Right atrium auricular region (tissue), 2 donors: ENCODE data around the gene MYO1H. TPM values are rescaled to one million over a fixed set of nuclear protein-coding genes. Genes with fewer than 3 reads are reported as not detected.

Experiments
- DNase-seq: peaks from one replicate; pipeline ENCODE4 v3.0.0-alpha.2; 2019; ENCODE audit warnings: low spot score
- H3K27ac ChIP-seq, 2 donors: fragments of 200-600 bp; sonication (generic); 1 replicate in 1 of 2; 2 replicates in 1 of 2; pipeline ENCODE4 v1.5.1; 2016 to 2019
- H3K27me3 ChIP-seq, 2 donors: fragments of 200-600 bp; sonication (generic); one replicate each; pipeline versions ENCODE4 v1.5.1 to v1.6.0; 2017 to 2019
- H3K36me3 ChIP-seq: fragments of 200-600 bp; sonication (generic); one replicate; pipeline ENCODE4 v1.5.1; 2016
- H3K4me1 ChIP-seq, 2 donors: fragments of 200-600 bp; sonication (generic); one replicate each; pipeline versions ENCODE4 v1.5.1 to v1.6.0; 2017 to 2019
- H3K4me3 ChIP-seq, 2 donors: fragments of 200-600 bp; sonication (generic); 1 replicate in 1 of 2; 2 replicates in 1 of 2; pipeline ENCODE4 v1.5.1; 2017 to 2019; ENCODE audit warnings: mild to moderate bottlenecking in 1 of 2, moderate library complexity in 1 of 2
- H3K9me3 ChIP-seq, 2 donors: fragments of 200-600 bp; sonication (generic); one replicate each; pipeline ENCODE4 v1.5.1; 2019
- CTCF ChIP-seq, 2 donors: fragments of 200-600 bp; sonication (generic); IDR thresholded peaks; one replicate each; pipeline ENCODE4 v1.5.1; 2019; ENCODE audit warnings: antibody characterized with exemption in 2 of 2
- total RNA-seq, 2 donors: library from RNA; depleted of rRNA; stranded (reverse); fragments of >200 nt; gene quantifications; one replicate each; pipeline ENCODE4 v1.1.0, GENCODE V29; 2016

Gene MYO1H
- total RNA-seq, 2 donors from 2014 or later, result 0.16 to 0.63 TPM

GRCh38 chr12:109448272-109448671 lies 100.6 kb downstream of the MYO1H start:
- no peak for TF ChIP-seq CTCF (IDR thresholded peaks at IDR 0.05)
- no peaks in the 10 kb centered on the region for H3K27me3 ChIP-seq
- no peaks in the 10 kb centered on the region for H3K9me3 ChIP-seq
- no peak for DNase-seq
- peak overlapping the region in 1 of 2 donors; percentile 84 for H3K27ac ChIP-seq
- H3K4me1 ChIP-seq, result peaks cover 0 to 26% of the 10 kb centered on the region in 2 donors
- no peak overlapping the region for H3K4me3 ChIP-seq
- peaks cover 48% of the 10 kb centered on the region for H3K36me3 ChIP-seq

GRCh38 chr12:109448707-109449390 lies 101.1 kb downstream of the MYO1H start:
- no peak for DNase-seq
- H3K4me3 ChIP-seq, result no peak overlapping the region
- peaks cover 54% of the 10 kb centered on the region for H3K36me3 ChIP-seq
- no peak overlapping the region for H3K27ac ChIP-seq
- H3K9me3 ChIP-seq, result no peaks in the 10 kb centered on the region
- peaks cover 0 to 22% of the 10 kb centered on the region in 2 donors for H3K4me1 ChIP-seq
- no peaks in the 10 kb centered on the region for H3K27me3 ChIP-seq
- TF ChIP-seq CTCF (IDR thresholded peaks at IDR 0.05), result no peak

- no peaks in the 10 kb centered on the region for H3K27me3 ChIP-seq
- peaks cover 0 to 11% of the 10 kb centered on the region in 2 donors for H3K4me1 ChIP-seq
- DNase-seq, result no peak
- no peaks in the 10 kb centered on the region for H3K9me3 ChIP-seq
- no peak for TF ChIP-seq CTCF (IDR thresholded peaks at IDR 0.05)
- H3K36me3 ChIP-seq, result peaks cover 65% of the 10 kb centered on the region
- H3K27ac ChIP-seq, result no peak overlapping the region
- no peak overlapping the region for H3K4me3 ChIP-seq
Observed at GRCh38 chr12:109449845-109450532, 102.3 kb downstream of the MYO1H start.

GRCh38 chr12:109450980-109451379 lies 103.3 kb downstream of the MYO1H start:
- Histone ChIP-seq H3K9me3 (no peaks in the 10 kb centered on the region), H3K4me1 (peaks cover 0 to 10% of the 10 kb centered on the region in 2 donors), H3K27me3 (no peaks in the 10 kb centered on the region), H3K27ac (no peak overlapping the region), H3K4me3 (no peak overlapping the region), H3K36me3 (peaks cover 71% of the 10 kb centered on the region)
- no peak for TF ChIP-seq CTCF (IDR thresholded peaks at IDR 0.05)
- no peak for DNase-seq

GRCh38 chr12:109451400-109451799 lies 103.7 kb downstream of the MYO1H start:
- Histone ChIP-seq H3K4me1 (peaks cover 0 to 10% of the 10 kb centered on the region in 2 donors), H3K36me3 (peaks cover 73% of the 10 kb centered on the region), H3K4me3 (no peak overlapping the region), H3K27me3 (no peaks in the 10 kb centered on the region), H3K27ac (no peak overlapping the region), H3K9me3 (no peaks in the 10 kb centered on the region)
- TF ChIP-seq CTCF (IDR thresholded peaks at IDR 0.05), result no peak
- DNase-seq, result no peak
